Parathyroid adenoma (tissue), 2 donors: ENCODE data around the gene KAZN.

Experiments used
- H2AFZ ChIP-seq: fragments of 300-600 bp; sonication (generic); one replicate; pipeline ENCODE4 v1.7.0; 2017; ENCODE audit warnings: antibody characterized with exemption, mild to moderate bottlenecking
- H3K27ac ChIP-seq: fragments of 300-600 bp; sonication (generic); one replicate; pipeline ENCODE4 v1.7.0; 2017
- H3K27me3 ChIP-seq: fragments of 300-600 bp; sonication (generic); one replicate; pipeline ENCODE4 v1.7.0; 2017; ENCODE audit warnings: low read length; ENCODE audit not compliant: control insufficient read depth, insufficient read depth
- H3K36me3 ChIP-seq: fragments of 300-600 bp; sonication (generic); one replicate; pipeline ENCODE4 v1.7.0; 2017; ENCODE audit warnings: low read length; ENCODE audit not compliant: control insufficient read depth, insufficient read depth
- H3K4me1 ChIP-seq: fragments of 300-600 bp; sonication (generic); one replicate; pipeline ENCODE4 v1.7.0; 2017; ENCODE audit warnings: control low read depth
- H3K4me2 ChIP-seq: fragments of 300-600 bp; sonication (generic); one replicate; pipeline ENCODE4 v1.7.0; 2017; ENCODE audit warnings: low read length
- H3K4me3 ChIP-seq: fragments of 300-600 bp; sonication (generic); one replicate; pipeline ENCODE4 v1.7.0; 2017; ENCODE audit warnings: low read depth, low read length
- H3K79me2 ChIP-seq: fragments of 300-600 bp; sonication (generic); one replicate; pipeline ENCODE4 v1.7.0; 2017; ENCODE audit warnings: control low read depth
- H3K9ac ChIP-seq: fragments of 300-600 bp; sonication (generic); one replicate; pipeline ENCODE4 v1.7.0; 2017; ENCODE audit warnings: mild to moderate bottlenecking
- H3K9me3 ChIP-seq: fragments of 300-600 bp; sonication (generic); one replicate; pipeline ENCODE4 v1.7.0; 2017; ENCODE audit warnings: low read length; ENCODE audit not compliant: control insufficient read depth
- TF ChIP-seq, protein P1 (sequence below): fragments of 300-600 bp; sonication (generic); IDR thresholded peaks from one replicate; pipeline ENCODE4 v1.7.0; 2017; ENCODE audit warnings: antibody characterized with exemption, mild to moderate bottlenecking
- donor health status: primary hyperparathyroidism.

Gene KAZN

DNA sequence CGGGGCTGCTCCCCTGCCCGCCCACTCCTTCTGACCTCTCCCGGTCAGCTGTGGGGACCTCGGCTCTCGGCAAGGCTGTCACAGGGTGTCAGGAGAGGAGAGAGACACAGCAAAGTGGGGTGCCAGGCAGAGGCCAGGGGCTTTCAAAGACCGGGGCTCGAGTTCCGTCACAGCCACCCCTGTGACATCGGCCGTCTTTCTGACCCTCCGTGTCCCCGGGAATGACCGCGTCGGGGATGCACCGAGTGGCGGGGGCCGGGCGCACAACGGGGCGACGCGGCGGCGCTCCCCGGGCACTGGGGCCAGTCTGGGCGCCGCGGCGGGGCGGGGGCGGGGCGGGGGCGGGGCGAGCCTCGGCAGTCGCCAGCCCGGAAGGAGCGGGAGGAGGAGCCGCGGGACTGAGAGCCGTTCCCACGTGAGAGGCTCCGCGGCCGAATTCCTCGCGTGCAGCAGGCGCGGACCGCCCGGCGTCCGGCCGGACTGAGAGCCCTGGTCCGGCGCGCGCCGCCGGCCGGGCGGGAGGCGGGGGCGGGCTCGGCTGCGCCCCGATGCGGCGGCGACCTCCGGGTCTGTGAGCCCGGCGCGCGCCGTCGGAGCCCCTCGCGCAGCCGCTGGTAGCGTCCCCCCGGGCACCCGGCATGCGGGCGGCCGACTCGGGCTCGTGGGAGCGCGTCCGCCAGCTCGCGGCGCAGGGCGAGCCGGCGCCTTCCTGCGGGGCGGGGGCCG is 325.4 kb downstream of the KAZN start:
- H3K4me2 ChIP-seq, result peak overlapping the region; percentile 66
- H3K36me3 ChIP-seq, result no peaks in the 10 kb centered on the region
- peak overlapping the region; percentile 73 for H2AFZ ChIP-seq
- no peaks in the 10 kb centered on the region for H3K27me3 ChIP-seq
- H3K9me3 ChIP-seq, result no peaks in the 10 kb centered on the region
- TF ChIP-seq, protein P1, sequence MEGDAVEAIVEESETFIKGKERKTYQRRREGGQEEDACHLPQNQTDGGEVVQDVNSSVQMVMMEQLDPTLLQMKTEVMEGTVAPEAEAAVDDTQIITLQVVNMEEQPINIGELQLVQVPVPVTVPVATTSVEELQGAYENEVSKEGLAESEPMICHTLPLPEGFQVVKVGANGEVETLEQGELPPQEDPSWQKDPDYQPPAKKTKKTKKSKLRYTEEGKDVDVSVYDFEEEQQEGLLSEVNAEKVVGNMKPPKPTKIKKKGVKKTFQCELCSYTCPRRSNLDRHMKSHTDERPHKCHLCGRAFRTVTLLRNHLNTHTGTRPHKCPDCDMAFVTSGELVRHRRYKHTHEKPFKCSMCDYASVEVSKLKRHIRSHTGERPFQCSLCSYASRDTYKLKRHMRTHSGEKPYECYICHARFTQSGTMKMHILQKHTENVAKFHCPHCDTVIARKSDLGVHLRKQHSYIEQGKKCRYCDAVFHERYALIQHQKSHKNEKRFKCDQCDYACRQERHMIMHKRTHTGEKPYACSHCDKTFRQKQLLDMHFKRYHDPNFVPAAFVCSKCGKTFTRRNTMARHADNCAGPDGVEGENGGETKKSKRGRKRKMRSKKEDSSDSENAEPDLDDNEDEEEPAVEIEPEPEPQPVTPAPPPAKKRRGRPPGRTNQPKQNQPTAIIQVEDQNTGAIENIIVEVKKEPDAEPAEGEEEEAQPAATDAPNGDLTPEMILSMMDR, result no peak
- peak overlapping the region; percentile 13 for H3K4me3 ChIP-seq
- peak overlapping the region; percentile 17 for H3K27ac ChIP-seq
- H3K79me2 ChIP-seq, result peaks cover 2% of the 10 kb centered on the region
- peaks cover 19% of the 10 kb centered on the region for H3K4me1 ChIP-seq
- no peak overlapping the region for H3K9ac ChIP-seq

DNA sequence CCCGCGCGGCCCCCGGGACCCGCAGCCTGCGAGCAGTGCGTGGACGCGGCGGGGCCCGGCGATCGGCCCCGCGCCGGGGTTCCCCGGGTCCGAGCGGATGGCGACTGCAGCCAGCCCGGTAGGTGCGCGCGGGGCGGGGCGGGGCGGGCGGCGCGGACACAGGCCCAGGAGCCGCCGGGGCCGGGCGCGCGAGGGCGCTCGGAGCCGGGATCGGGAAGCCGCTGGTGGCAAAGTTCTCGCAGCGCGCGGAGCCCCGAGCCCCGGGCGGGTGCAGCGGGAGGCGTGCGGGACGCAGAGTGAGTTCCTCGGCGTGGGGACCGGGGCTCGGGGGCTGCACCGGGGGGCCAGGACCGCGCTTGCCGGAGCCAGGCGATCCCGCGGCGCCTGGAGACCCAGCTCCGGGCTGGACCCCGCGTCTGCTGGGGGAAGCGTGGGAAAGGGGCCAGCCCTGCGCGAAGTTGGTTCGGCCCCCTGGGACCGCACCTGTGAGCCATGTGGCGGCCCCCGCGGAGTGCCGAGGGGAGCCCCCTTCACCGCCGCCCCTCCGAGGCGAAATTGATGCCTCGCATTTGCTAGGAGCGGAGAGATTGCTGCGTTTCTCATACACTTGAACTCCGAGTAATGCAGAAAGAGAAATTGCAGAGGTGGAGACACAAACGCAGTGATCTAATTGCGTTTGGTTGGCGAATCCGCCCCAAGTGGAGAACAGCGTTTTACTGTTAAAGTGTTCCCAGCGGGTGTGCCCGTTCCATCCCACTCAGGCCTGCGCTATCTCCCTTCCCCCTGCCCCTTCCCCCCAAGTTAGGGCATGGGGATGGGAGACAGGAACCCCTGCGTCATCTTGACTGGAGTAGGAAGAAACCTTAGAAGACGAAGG is 326.2 kb downstream of the KAZN start:
- Histone ChIP-seq H3K4me2 (peak overlapping the region; percentile 74), H3K27ac (peak overlapping the region; percentile 97), H2AFZ (peak overlapping the region; percentile 59), H3K9me3 (no peaks in the 10 kb centered on the region), H3K4me1 (peaks cover 21% of the 10 kb centered on the region), H3K27me3 (no peaks in the 10 kb centered on the region), H3K36me3 (no peaks in the 10 kb centered on the region), H3K9ac (peak overlapping the region; percentile 53), H3K4me3 (peak overlapping the region; percentile 83), H3K79me2 (peaks cover 2% of the 10 kb centered on the region)
- TF ChIP-seq, protein P1, result no peak

DNA sequence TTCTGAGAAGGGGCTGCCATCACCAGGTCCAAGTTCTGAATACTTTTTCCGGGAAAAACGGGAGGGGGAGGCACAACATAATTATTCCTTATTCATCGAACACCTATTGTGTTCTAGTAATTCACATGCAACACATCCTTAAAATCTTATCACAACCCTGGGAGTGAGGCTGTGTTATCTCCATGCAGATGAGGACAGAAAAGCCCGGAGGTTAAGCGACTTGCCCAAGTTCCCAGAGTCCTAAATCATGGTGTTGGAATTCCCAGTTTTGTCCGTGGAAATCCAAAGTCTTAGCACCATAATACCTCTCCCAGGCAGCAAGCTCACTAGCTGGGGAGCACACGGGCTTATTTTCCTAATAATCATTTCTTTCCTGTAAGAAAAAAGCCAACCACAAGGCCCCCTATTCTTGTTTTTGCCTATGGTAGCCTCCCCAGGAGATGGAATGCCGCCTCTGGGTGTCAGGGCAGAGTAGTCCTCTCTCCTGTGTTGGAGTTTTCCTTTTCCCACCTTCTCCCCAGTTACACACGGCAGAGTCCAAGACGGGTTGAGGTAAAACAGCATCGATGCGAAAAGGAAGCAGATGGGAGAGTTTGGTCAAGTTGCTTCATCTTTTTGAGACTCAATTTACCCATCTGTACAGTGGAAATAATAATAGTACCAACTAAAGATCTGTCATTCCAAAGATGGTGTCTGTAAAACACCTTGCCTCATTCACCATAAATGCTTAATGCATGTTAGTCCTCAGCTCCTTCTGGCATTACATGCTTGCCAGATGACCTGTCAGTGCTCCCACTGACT is 327.1 kb downstream of the KAZN start:
- TF ChIP-seq, protein P1, result no peak
- H3K27ac ChIP-seq, result peak overlapping the region; percentile 97
- peak overlapping the region; percentile 53 for H3K9ac ChIP-seq
- H2AFZ ChIP-seq, result peak overlapping the region; percentile 59
- H3K27me3 ChIP-seq, result no peaks in the 10 kb centered on the region
- peak overlapping the region; percentile 83 for H3K4me3 ChIP-seq
- H3K4me1 ChIP-seq, result peaks cover 21% of the 10 kb centered on the region
- peaks cover 2% of the 10 kb centered on the region for H3K79me2 ChIP-seq
- H3K9me3 ChIP-seq, result no peaks in the 10 kb centered on the region
- no peaks in the 10 kb centered on the region for H3K36me3 ChIP-seq
- peak overlapping the region; percentile 74 for H3K4me2 ChIP-seq

DNA sequence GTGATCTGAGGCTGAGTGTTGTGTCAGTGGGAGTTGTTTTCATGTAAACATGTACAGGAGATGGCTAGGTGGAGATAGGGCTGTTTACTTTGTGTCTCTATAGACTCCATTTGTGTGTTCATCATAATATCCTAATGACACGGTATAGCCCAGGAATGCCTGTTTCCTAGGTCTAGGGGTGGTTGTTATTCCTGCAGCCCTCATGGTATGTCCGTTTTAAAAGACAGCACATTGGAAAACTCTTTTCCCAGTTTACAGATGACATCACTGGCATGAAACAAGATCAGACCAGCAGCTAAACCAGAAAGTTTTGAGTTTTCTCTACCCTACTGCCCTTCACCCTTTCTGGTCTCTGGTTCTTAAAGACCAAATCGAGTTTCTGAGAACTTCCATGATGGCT is 327.7 kb downstream of the KAZN start:
- H3K4me3 ChIP-seq, result peak overlapping the region; percentile 0
- H3K27me3 ChIP-seq, result no peaks in the 10 kb centered on the region
- peaks cover 26% of the 10 kb centered on the region for H3K4me1 ChIP-seq
- no peaks in the 10 kb centered on the region for H3K36me3 ChIP-seq
- H3K9me3 ChIP-seq, result no peaks in the 10 kb centered on the region
- H3K9ac ChIP-seq, result no peak overlapping the region
- peak overlapping the region; percentile 97 for H3K27ac ChIP-seq
- no peak overlapping the region for H2AFZ ChIP-seq
- peaks cover 2% of the 10 kb centered on the region for H3K79me2 ChIP-seq
- H3K4me2 ChIP-seq, result peak overlapping the region; percentile 74
- TF ChIP-seq, protein P1, result no peak
